ENCODE measurements around the gene REM1.

Gene REM1

GRCh38 chr20:31522731-31523130 is 47.6 kb downstream of the REM1 start:
- Histone ChIP-seq H3K9ac (no peak overlapping the region), H3K4me3 (no peak overlapping the region), H3K27me3 (no peaks in the 10 kb centered on the region), H3K27ac (no peak overlapping the region), H3K4me1 (peaks cover 15% of the 10 kb centered on the region), H3K9me3 (no peaks in the 10 kb centered on the region), H4K20me1 (peaks cover 100% of the 10 kb centered on the region), H3K36me3 (peaks cover 93% of the 10 kb centered on the region), H3K4me2 (no peak overlapping the region)
- no peak for TF ChIP-seq Cebpa-rat (IDR thresholded peaks at IDR 0.05)

DNA sequence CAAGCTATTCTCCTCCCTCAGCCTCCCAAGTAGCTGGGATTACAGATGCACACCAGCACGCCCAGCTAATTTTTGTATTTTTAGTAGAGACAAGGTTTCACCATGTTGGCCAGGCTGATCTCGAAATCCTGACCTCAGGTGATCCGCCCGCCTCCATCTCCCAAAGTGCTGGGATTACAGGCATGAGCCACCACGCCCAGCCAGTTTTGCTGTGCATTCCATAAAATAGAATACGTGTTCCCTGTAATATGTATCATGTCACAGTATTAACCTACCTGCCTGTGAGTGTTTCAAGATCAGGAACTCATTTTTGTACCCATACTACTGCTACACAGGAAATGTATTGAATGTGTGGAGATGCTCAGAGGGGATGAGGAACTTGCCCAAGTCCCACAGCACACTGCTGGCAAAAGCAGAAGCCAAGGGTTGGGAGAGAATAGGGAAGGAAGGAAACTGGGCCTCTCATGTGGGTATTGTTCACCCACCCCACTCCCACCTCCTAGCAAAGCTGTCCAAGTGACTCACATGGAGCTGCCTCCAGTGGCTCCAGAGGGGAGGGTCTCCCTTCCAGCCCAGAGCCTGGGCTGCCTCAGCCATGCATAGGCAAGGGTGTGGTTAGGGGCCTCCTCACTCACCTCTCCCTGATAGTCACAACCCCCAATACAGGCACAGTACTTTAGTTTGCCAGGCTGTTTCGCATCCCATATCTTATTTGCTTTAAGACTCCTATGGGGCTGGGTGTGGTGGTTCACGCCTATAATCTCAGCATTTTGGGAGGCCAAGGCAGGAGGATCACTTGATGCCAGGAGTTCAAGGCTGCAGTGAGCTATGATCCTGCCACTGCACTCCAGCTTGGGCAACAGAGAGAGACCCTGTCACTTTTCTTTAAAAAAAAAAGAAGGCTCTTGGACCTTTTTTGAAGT is 48.5 kb downstream of the REM1 start:
- peak overlapping the region; percentile 45 for H3K4me2 ChIP-seq
- no peaks in the 10 kb centered on the region for H3K27me3 ChIP-seq
- H3K9ac ChIP-seq = no peak overlapping the region
- no peak overlapping the region for H3K4me3 ChIP-seq
- H3K9me3 ChIP-seq = no peaks in the 10 kb centered on the region
- no peak overlapping the region for H3K27ac ChIP-seq
- no peak for TF ChIP-seq Cebpa-rat (IDR thresholded peaks at IDR 0.05)
- peaks cover 95% of the 10 kb centered on the region for H3K36me3 ChIP-seq
- H4K20me1 ChIP-seq = peaks cover 99% of the 10 kb centered on the region
- H3K4me1 ChIP-seq = peaks cover 15% of the 10 kb centered on the region

GRCh38 chr20:31527266-31527665 is 52.2 kb downstream of the REM1 start:
- Histone ChIP-seq H3K4me3 (no peak overlapping the region), H3K9me3 (no peaks in the 10 kb centered on the region), H4K20me1 (peaks cover 95% of the 10 kb centered on the region), H3K27me3 (no peaks in the 10 kb centered on the region), H3K4me2 (no peak overlapping the region), H3K4me1 (peaks cover 15% of the 10 kb centered on the region), H3K27ac (no peak overlapping the region), H3K9ac (no peak overlapping the region), H3K36me3 (peaks cover 96% of the 10 kb centered on the region)
- no peak for TF ChIP-seq Cebpa-rat (IDR thresholded peaks at IDR 0.05)
